Liver (tissue), 3 donors: Measurements from ENCODE around the gene ACOXL.

Experiments
- CTCF ChIP-seq: fragments of 150-350 bp; IDR thresholded peaks from 2 replicates; pipeline ENCODE4 v1.5.1; 2017; ENCODE audit warnings: improper control_type of control experiment, low read depth, low read length; ENCODE audit not compliant: missing input control
- MAX ChIP-seq: IDR thresholded peaks from 2 replicates; pipeline ENCODE4 v1.6.1; 2016; ENCODE audit warnings: antibody characterized with exemption
- RAD21 ChIP-seq, 2 donors: IDR thresholded peaks; 2 replicates each; pipeline ENCODE4 v1.6.1; 2016; ENCODE audit warnings: antibody characterized with exemption in 2 of 2, mild to moderate bottlenecking in 2 of 2
- SP1 ChIP-seq: IDR thresholded peaks from 2 replicates; pipeline ENCODE4 v1.6.1; 2018; ENCODE audit warnings: antibody characterized with exemption, mild to moderate bottlenecking
- YY1 ChIP-seq: IDR thresholded peaks from 2 replicates; pipeline ENCODE4 v1.6.1; 2016; ENCODE audit warnings: antibody characterized with exemption, mild to moderate bottlenecking
- donor health status: healthy.
- donor health status: healthy.

DNA sequence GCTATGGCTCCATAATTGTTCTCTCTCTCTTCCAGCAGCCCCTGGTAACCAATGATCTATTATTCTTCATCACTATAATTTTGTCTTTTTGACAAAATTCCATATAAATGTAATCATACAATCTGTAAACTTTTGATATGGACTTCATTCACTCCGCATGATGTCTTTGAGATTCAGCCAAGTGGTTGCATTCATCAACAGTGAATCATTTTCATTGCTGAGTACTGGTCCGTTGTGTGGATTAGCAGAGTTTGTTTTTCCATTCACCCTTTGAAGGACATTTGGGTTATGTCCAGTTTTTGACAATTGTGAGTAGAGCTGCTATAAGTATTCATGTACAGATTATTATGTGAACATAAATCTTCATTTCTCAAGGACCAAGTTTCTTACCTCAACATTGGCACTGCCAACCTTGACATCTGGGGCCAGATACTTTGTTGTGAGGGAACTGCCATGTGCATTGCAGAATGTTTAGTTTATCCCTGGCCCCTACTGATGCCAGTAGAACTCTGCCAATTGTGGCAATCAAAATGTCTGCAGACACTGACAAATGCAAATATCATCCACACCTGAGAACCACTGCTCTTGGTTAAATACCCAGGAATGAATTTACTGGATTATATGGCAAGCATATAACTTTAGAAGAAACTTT lies 340.0 kb downstream of the ACOXL start:
- TF ChIP-seq CTCF (no peak), SP1 (no peak), RAD21 (IDR thresholded peaks at IDR 0.05) (no peak), YY1 (no peak), MAX (no peak)
